Activated effector memory CD4-positive, alpha-beta T cell treated with Interleukin-2 at 50 U/mL for 16 hours (primary cell): ENCODE data around the gene COA4.
"Not testable (repeated sequence)": the region's sequence is repeated elsewhere in the genome, so short reads cannot be mapped to it uniquely, and the experiment has no call there.

Experiments
- DNase-seq: peaks from one replicate; pipeline ENCODE4 v3.0.0-alpha.2; 2020

The COA4 gene

GRCh38 chr11:73876424-73877310 is at the start of gene COA4, which contains the start of gene PAAF1:
Gene COA4, minus strand, starts transcription at chr11:73876846. Its CDS starts 3,468 bp downstream, at chr11:73873378.
Gene PAAF1, plus strand, starts transcription at chr11:73876999. Its CDS starts 23 bp downstream, at chr11:73877022.
- DNase-seq: peak; percentile 90

- DNase-seq: no peak
Observed at GRCh38 chr11:73921180-73921579, 44.5 kb upstream of the COA4 start.

GRCh38 chr11:73916435-73916834 is 39.8 kb upstream of the COA4 start:
- no peak for DNase-seq

- DNase-seq: no peak
Observed at GRCh38 chr11:73914284-73914683, 37.6 kb upstream of the COA4 start.

- no peak for DNase-seq
Observed at GRCh38 chr11:73913472-73913871, 36.8 kb upstream of the COA4 start.

GRCh38 chr11:73912026-73912425 is 35.4 kb upstream of the COA4 start:
- no peak for DNase-seq

GRCh38 chr11:73907191-73907590 is 30.5 kb upstream of the COA4 start:
- no peak for DNase-seq

GRCh38 chr11:73902303-73902702 is 25.7 kb upstream of the COA4 start:
- no peak for DNase-seq

GRCh38 chr11:73894725-73895335 is 18.2 kb upstream of the COA4 start:
- DNase-seq: no peak

GRCh38 chr11:73893041-73893440 is 16.4 kb upstream of the COA4 start:
- no peak for DNase-seq

- no peak for DNase-seq
Observed at GRCh38 chr11:73889536-73889935, 12.9 kb upstream of the COA4 start.

- DNase-seq: no peak
Observed at GRCh38 chr11:73889019-73889418, 12.4 kb upstream of the COA4 start.

GRCh38 chr11:73888244-73888643 is 11.6 kb upstream of the COA4 start:
- no peak for DNase-seq

GRCh38 chr11:73883856-73884255 is 7.2 kb upstream of the COA4 start:
- no peak for DNase-seq

GRCh38 chr11:73880449-73880848 is 3.8 kb upstream of the COA4 start:
- DNase-seq: not testable (repeated sequence)

- no peak for DNase-seq
Observed at GRCh38 chr11:73878771-73879170, 2.1 kb upstream of the COA4 start.

GRCh38 chr11:73875840-73876239 is 806 bp downstream of the COA4 start:
- no peak for DNase-seq

GRCh38 chr11:73875380-73875779 is 1.3 kb downstream of the COA4 start:
- no peak for DNase-seq

GRCh38 chr11:73872749-73873357 is 3.8 kb downstream of the COA4 start:
- no peak for DNase-seq

- no peak for DNase-seq
Observed at GRCh38 chr11:73870261-73870660, 6.4 kb downstream of the COA4 start.

- DNase-seq: no peak
Observed at GRCh38 chr11:73869332-73869949, 7.2 kb downstream of the COA4 start.

GRCh38 chr11:73866586-73866996 is 10.1 kb downstream of the COA4 start:
- no peak for DNase-seq

- DNase-seq: no peak
Observed at GRCh38 chr11:73866095-73866579, 10.5 kb downstream of the COA4 start.
